OCI-LY7 (cell line): ENCODE results near the gene PRDM12. TPM values are rescaled to one million over a fixed set of nuclear protein-coding genes. Genes with fewer than 3 reads are reported as not detected.

Experiments
- BruUV-seq: library from RNA; stranded (reverse); fragments of 400-500 nt; replicated peaks from 2 replicates; lab custom pipeline; 2021; lab: Mats Ljungman, UMichigan
- CTCF ChIA-PET: fragments of 300-600 bp; sonication (Branson Sonifier 250); formaldehyde crosslinking; loops from one replicate; lab custom pipeline; 2022; ENCODE audit warnings: antibody characterized with exemption; ENCODE audit not compliant: unreplicated experiment; lab: Charles Lee
- POLR2A ChIA-PET: fragments of 300-600 bp; sonication (Branson Sonifier 250); formaldehyde crosslinking; loops from one replicate; lab custom pipeline; 2022; ENCODE audit warnings: antibody characterized with exemption; lab: Charles Lee
- DNase-seq: peaks from one replicate; pipeline ENCODE4 v3.0.0-alpha.2; 2015; ENCODE audit warnings: low spot score
- H2AFZ ChIP-seq: fragments of 200-600 bp; sonication (generic), shearing (Covaris generic); 2 replicates; pipeline ENCODE4 v1.6.1; 2014; ENCODE audit warnings: mild to moderate bottlenecking, antibody characterized with exemption, low read length, moderate library complexity
- H3K27ac ChIP-seq: fragments of 200-600 bp; sonication (generic); 2 replicates; pipeline ENCODE4 v1.5.1; 2014; ENCODE audit warnings: mixed run types, low read depth, mild to moderate bottlenecking, moderate library complexity, low read length, inconsistent platforms; ENCODE audit not compliant: poor library complexity, severe bottlenecking
- H3K36me3 ChIP-seq: fragments of 200-600 bp; sonication (generic); 2 replicates; pipeline ENCODE4 v1.6.1; 2014; ENCODE audit warnings: mild to moderate bottlenecking, antibody characterized with exemption, low read length, moderate library complexity, mixed read lengths; ENCODE audit not compliant: insufficient read depth
- H3K4me1 ChIP-seq: fragments of 200-600 bp; sonication (generic); 2 replicates; pipeline ENCODE4 v1.5.1; 2014; ENCODE audit warnings: mild to moderate bottlenecking, low read length; ENCODE audit not compliant: insufficient read depth, poor library complexity, severe bottlenecking
- H3K4me2 ChIP-seq: fragments of 200-600 bp; sonication (generic); 2 replicates; pipeline ENCODE4 v1.6.1; 2014; ENCODE audit warnings: mild to moderate bottlenecking, low read length
- H3K4me3 ChIP-seq: fragments of 200-600 bp; sonication (generic); 2 replicates; pipeline ENCODE4 v1.5.1; 2014; ENCODE audit warnings: mild to moderate bottlenecking, low read depth, low read length; ENCODE audit not compliant: poor library complexity, severe bottlenecking
- H3K79me2 ChIP-seq: fragments of 200-600 bp; sonication (generic); 2 replicates; pipeline ENCODE4 v1.6.1; 2016; ENCODE audit warnings: low read depth, mild to moderate bottlenecking, low read length, moderate library complexity, mixed read lengths; ENCODE audit not compliant: insufficient read depth
- H3K9me2 ChIP-seq: fragments of 200-600 bp; sonication (generic); 2 replicates; pipeline ENCODE4 v1.6.1; 2016; ENCODE audit warnings: mild to moderate bottlenecking, low read length, mixed read lengths; ENCODE audit not compliant: insufficient read depth
- H3K9me3 ChIP-seq: fragments of 200-600 bp; sonication (generic); 2 replicates; pipeline ENCODE4 v1.6.1; 2014; ENCODE audit warnings: mild to moderate bottlenecking, mixed run types, low read length, mixed read lengths
- H4K20me1 ChIP-seq: fragments of 200-600 bp; sonication (generic); 2 replicates; pipeline ENCODE4 v1.6.1; 2014; ENCODE audit warnings: mild to moderate bottlenecking, antibody characterized with exemption, low read length, moderate library complexity, mixed read lengths; ENCODE audit not compliant: insufficient read depth
- EZH2phosphoT487 ChIP-seq: fragments of 200-600 bp; sonication (generic); IDR thresholded peaks from 2 replicates; pipeline ENCODE4 v1.6.1; 2018; ENCODE audit warnings: low read depth, borderline replicate concordance, mild to moderate bottlenecking, mixed run types, antibody characterized with exemption, low read length, moderate library complexity, mixed read lengths
- intact Hi-C: fragments of 100-400 bp; cut with micrococcal nuclease; formaldehyde crosslinking; loops from one replicate; pipeline ENCODE4 v1.10.0; 2022; ENCODE audit not compliant: unreplicated experiment
- total RNA-seq, 2 experiments: library from RNA; depleted of rRNA in 1 of 2; stranded (reverse); fragments of >200 nt in 1 of 2; shearing (Covaris generic) in 1 of 2; gene quantifications; 2 replicates each; pipeline ENCODE4 v1.2.3, GENCODE V29; 2014 to 2022
- TF ChIP-seq, protein P1 (sequence below): fragments of 200-600 bp; sonication (generic); conservative IDR thresholded peaks from 2 replicates; pipeline ENCODE4 v1.5.1; 2014; ENCODE audit warnings: mild to moderate bottlenecking, antibody characterized with exemption, low read length, moderate library complexity, mixed read lengths

The PRDM12 gene
- total RNA-seq, 2 experiments from 2014 or later = 0.06 TPM; not detected in 1

DNA sequence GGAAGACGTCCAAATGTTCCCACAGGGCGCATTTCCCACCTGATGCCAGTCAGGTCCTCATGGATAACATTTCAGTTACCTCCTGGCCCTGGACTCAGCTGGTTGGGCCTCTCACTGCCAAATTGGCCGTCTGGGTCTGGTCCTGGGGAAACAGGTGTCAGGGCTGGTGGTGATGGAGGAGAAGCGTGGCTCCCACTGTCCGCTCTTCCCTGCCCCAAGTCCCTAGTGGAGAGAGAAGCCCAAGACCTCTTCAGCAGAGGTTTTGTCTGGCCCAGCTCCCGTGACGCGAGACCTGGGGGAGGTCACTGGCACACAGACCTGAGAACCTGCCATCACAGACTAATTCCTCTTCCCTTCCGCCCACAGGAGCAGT is 27.8 kb upstream of the PRDM12 start:
- H3K79me2 ChIP-seq = no peaks in the 10 kb centered on the region
- no peak overlapping the region for H3K4me2 ChIP-seq
- CTCF ChIA-PET = no interaction called here
- H3K36me3 ChIP-seq = peaks cover 21% of the 10 kb centered on the region; the same call in 1 of the 2 replicates
- H2AFZ ChIP-seq = no peak overlapping the region
- no peaks in the 10 kb centered on the region for H3K4me1 ChIP-seq
- H3K9me3 ChIP-seq = no peaks in the 10 kb centered on the region
- intact Hi-C loops = no loop called here
- H3K4me3 ChIP-seq = no peak overlapping the region
- H3K9me2 ChIP-seq = no peaks in the 10 kb centered on the region
- no peak overlapping the region for H3K27ac ChIP-seq
- no peak for DNase-seq
- H4K20me1 ChIP-seq = no peaks in the 10 kb centered on the region
- BruUV-seq = no TSS peak
- POLR2A ChIA-PET = interaction anchor here (0.6 kb wide), 1 partner anchor 47 kb away, joined by 4 read pairs; no protein-coding TSS in a partner anchor
- TF ChIP-seq EZH2phosphoT487 = no peak
- TF ChIP-seq, protein P1, sequence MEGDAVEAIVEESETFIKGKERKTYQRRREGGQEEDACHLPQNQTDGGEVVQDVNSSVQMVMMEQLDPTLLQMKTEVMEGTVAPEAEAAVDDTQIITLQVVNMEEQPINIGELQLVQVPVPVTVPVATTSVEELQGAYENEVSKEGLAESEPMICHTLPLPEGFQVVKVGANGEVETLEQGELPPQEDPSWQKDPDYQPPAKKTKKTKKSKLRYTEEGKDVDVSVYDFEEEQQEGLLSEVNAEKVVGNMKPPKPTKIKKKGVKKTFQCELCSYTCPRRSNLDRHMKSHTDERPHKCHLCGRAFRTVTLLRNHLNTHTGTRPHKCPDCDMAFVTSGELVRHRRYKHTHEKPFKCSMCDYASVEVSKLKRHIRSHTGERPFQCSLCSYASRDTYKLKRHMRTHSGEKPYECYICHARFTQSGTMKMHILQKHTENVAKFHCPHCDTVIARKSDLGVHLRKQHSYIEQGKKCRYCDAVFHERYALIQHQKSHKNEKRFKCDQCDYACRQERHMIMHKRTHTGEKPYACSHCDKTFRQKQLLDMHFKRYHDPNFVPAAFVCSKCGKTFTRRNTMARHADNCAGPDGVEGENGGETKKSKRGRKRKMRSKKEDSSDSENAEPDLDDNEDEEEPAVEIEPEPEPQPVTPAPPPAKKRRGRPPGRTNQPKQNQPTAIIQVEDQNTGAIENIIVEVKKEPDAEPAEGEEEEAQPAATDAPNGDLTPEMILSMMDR = no peak

DNA sequence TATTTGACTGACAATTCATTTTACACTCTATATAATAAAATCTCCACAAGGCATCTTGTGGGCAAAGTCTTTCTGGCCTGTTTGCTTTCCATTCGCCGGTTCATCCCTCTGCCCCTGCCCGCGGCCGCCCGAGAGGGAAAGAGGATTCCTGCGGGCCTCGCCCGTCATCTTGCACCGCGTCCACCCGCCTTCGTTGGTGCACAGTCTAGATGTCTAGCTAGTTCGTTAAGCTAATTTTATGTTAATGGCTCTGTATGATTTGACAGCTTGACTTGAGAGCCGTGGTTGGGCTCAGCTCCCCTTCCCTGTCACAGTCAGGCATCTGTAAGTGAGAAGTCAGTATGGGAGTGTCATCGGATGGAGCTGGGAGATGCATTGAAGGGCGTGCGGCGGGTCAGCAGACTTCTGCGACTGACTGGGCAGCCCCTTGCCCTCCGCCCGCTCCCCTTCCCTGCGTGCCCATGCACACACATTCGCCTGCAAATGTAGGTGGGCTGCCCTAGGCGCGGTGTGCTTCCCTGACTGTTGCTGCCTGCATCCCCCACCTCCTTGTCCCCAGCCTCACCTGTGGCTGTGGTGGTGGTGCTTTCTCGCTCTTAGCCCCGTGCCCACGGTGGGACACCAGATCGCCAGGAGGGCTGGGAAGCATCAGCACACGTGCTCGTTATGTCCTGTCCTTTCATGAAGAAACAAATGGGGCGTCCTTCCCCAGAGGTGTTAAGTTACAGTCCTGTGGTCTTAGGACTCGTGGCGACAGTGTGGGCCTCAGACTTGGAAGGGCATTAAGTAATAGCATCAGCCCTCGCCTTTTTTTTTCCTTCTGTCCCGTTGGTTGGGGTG is 25.9 kb upstream of the PRDM12 start:
- Histone ChIP-seq H3K4me3 (no peak overlapping the region), H3K27ac (no peak overlapping the region), H3K9me3 (no peaks in the 10 kb centered on the region), H4K20me1 (no peaks in the 10 kb centered on the region), H3K9me2 (no peaks in the 10 kb centered on the region), H3K79me2 (no peaks in the 10 kb centered on the region), H3K4me2 (no peak overlapping the region), H3K4me1 (no peaks in the 10 kb centered on the region), H2AFZ (no peak overlapping the region), H3K36me3 (peaks cover 16% of the 10 kb centered on the region; the same call in 1 of the 2 replicates)
- no peak for DNase-seq
- ChIA-PET CTCF (no interaction called here), POLR2A (no interaction called here)
- TF ChIP-seq EZH2phosphoT487 = no peak
- TF ChIP-seq, protein P1 = no peak
- no TSS peak for BruUV-seq
- intact Hi-C loops = no loop called here
